Measurements from ENCODE around the gene MSI2.

MSI2 gene

DNA sequence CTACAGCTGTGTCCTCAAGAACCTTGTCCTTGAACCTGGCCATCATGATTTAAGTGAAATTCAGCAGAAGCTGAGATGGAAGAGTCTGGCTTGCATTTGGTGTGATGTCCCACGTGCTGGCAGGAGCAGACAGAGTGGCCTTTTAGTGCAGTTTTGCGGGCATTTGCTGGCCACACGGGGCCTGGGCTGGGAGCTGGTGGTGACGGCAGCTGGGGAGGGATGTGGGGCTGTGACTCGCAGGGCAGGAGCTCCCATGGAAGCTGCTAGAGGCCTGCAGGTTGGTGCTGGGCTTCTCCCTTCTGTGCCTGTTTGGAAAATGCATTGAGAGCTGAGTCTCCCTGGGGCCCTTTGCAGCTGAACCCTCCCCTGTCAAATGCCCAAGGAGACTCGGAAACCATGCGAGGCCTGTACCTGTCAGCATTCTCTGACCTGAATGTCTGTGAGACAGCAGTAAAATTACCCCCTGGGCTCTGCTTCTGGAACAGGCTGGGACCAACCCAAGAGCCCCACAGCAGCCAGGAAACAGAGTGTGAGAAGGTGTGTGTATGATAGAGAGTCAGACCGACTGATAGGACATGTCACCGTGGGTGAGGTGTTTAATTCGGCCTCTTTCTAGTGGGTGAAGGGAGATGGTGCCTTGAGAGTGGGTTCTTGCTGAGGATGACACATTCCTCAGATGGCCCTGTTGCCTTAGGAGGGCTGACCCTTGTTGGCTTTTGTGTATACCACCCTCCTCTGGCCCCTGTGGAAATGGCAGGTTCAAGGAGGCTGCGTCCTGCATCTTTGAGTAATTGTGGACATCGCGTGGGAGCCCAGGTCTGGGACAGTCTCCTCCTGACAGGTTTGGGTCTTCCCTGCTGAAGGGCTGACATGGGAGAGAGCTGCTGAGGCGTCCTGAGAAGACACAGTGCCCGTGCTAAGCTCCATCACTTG is 145.5 kb downstream of the MSI2 start:
- DNase-seq = no peak

DNA sequence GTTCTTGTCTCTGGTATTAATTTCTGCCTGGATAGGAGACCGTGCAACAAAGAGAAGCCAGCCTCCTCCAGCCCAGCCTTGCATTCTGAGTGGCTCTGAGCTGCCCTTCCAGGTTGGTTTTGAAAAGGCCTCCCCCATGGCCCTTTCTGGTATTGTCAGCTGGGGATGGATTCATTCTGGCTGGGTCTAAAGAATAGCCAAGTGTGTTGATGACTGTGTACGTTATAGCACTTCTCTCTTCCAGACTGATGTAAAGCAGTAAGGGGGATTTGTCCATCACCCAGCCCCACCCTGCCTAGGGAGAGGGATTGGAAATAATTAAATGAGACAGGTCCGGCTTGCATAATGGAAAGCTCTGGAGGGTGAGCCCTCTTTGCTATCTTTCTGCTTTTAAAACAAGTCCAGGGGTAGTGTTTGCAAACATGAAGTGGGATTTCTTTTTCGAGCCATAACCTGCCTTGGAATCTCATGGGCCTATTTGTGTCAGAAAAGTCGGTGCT is 146.4 kb downstream of the MSI2 start:
- no peak for DNase-seq

DNA sequence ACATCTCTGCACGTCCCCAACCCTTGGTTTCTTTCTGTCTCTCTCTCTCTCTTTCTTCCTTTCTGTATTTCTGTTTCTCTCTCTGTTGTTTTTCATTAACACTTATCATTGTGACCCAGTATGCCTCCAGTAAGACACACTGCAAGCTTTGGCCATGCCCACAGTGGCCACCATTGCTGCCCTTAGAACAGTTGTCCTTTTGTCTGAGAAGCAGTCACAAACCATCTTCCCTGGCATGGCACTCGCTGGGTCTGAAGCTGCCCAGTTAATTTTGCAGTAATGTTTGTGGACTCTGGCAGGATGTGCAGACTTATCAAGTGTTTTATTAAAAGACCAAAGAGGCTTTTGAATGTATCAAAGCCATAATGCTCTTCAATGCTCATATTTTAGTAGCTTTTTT is 146.9 kb downstream of the MSI2 start:
- no peak for DNase-seq

DNA sequence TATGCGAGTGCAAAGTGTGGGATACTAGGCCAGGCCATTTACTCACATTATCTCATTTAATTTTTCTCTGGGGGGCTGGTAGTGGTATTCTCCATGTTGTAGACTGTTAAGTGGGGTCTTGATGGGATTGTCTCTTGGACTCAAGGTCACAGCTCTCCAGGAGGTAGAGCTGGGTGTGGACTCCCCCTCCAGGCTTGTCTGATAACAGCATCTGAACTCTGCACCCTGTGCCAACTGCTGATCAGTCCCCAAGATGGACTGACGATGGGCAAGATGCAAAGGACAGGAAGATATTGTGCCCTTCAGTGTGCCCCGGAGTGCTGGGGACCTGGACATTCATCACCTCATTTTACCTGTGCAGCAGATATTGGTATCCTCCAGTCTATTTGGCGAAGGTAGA is 147.8 kb downstream of the MSI2 start:
- no peak for DNase-seq

DNA sequence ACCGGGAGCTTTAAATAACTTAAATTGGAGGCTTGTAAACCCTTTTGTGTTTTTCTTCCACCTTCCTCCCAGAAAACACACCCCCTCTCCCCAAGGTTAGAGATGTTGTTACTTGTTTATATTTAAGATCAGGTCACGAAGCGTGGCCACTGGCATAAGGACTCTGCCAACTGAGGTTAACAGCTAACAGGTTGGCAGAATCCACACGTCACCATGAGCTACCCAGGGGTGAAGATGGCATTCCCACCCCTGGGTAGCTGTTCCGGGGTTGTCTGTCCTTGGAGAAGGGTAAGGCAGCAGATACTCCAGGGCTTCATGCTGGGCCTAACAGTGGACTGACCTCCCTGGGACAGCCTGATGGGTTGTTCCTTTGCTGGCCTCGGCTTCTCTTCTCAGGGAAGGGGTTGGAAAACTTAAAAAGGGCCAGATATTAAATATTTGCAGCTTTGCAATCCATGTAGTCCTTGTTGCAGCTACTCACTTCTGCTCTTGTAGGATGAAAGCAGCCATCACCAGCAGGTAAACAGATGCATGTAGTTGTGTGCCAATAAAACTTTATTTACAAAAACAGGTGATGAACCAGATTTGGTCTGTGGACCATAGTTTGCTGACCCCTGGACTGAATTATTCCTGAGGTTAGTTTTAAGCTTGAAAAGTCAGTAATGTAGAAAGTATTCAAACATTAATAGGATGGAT is 148.6 kb downstream of the MSI2 start:
- no peak for DNase-seq

DNA sequence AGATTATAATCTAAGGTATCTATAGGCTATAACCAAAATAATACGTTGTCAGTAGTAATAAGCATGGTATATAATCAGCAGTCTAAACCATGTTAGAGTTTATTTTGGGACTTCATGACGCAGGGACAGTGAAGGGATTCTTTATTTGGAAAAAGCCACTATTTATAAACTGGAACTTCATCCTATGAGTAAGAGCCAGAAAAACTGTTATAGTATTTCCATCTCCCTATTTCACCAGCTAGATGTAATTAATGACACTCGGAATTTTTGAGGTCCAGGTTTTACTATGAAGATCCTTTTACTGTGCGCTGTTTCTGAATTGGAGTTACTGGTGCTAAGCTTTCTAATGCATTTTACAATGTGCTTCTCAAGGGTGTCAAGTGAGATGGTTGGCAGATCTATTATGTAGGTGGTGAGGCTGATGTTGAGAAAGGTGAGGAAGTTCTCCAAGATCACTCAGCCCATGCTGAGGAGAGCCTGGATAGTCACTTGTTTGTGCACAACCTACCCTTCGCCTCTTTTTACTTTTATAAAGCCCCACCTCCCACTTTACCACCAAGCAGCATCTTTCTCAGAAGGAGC is 149.3 kb downstream of the MSI2 start:
- no peak for DNase-seq

DNA sequence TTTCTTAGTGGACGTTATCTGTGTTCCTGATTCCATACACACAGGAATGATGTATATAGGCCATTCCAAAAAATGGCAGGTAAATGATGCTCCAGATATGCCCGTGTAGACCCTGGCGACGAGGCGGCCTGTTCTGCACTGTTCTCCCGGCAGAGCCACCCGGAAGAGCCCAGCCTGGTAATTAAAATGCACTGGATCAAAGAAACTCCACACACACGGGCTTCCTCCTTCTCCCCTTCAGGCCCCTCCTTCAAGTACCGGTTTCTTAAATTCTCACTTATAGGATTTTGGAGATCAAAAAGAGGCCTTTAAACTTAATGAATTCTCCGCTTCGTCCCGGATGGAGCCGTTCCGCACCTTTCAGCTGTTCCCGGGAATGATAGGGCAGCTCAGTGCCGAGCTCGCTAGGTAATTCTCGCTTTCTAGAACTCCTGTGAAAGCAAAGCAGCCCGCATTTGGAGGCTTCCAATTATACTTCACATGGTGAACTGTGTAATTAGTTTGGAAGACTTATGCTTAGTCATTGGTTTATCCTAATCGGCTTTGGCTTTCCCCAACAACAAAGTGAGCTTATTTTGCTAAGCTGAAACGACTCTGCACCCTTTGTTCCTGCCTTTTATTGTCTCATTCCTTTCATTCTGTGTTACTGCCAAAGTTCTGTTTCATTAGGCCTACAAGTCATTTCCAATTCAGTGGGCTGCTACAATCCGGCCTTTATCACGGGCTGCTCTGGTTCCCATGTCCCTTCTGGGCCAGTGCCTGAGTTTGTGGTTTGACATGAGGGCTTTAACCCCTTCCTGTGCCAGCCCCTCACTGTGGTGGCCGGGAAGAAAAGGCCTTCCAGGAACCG is 150.0 kb downstream of the MSI2 start:
- DNase-seq = no peak

DNA sequence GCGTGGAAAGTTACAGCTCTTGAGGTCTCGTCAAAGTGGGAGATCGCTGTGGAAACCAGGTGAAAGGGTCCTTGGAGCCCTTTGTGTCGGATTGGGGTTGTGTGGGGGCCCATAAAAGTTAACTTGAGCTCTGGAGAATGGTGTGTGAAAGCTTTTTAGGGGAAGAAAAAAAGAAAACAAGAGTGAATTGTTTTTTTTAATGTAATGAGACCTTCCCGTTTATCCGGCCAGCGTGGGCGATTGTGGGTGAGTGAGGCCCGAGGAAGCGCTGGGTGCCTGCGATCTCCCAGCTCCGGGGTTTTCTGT is 150.6 kb downstream of the MSI2 start:
- DNase-seq = no peak

DNA sequence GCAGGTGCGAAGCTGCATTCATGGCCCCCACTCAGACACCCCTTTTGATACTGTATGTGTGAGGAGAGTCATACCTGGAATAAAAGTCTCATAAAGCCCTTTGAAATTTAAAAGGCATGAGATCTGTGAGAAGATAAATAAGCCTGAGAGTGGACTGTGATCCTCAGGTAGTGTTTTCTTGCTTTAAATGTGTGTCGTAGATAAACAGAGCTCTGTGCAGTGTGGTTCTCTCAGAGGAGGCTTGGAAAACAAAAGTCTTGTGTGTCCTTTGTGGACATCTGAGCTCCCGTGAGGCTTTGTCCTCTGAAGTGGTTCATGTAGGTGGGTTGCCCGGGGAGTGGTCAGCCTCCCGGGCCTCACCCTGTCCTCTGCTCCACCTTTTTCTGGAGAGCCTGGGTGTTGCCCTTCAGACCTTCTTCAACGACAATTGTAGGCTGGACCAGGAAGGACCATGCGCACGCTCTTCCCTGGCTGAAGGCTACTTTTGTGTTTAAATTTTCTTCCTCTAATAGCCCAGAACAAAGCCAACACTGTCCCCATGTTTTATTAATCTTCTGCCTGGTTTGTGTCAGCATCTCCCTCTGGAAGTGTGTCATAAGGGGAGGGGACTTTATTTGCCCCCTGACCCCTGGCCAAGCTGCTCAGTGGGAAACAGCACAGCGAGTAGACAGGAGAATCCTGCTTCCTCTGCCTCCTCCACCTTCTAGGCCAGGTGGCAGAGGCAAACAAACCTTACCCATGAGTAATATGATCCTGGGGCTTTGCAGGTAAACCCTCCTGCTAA is 151.2 kb downstream of the MSI2 start:
- no peak for DNase-seq

DNA sequence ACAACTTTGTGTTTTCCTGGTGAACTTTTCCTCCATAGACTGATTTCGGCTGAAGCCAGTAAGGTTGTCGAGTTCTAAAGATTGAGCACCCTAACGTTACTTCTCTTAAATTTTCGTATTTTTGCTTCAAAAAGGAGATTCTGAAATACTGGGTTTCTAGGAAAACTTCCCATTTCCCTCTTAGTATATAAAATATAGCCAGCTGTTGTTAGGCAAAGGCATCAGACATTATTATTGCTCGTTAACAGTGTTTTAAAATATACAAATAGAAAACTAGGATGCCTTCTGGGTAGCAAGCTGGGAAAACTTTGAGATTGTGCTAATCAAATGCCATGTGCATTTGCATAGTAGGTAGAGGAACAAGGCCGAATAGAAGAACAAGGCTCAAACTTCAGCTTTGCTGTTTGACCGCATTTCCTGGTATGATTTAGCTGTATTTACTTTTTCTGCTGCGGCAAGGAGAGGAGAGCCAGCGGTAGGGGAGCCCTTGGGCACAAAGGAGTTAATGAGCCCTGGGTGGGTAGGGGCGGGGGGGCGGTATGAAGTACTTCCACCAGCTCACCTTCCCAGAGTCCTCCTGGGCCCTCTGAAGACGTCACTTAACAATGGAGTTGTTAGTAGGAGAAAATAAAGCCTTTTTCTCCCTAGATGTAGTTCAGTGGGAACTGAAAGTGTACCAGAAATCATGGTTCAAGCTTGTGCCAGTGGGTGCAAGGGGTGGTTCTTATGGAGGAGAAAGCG is 151.9 kb downstream of the MSI2 start:
- peak; percentile 26 for DNase-seq

DNA sequence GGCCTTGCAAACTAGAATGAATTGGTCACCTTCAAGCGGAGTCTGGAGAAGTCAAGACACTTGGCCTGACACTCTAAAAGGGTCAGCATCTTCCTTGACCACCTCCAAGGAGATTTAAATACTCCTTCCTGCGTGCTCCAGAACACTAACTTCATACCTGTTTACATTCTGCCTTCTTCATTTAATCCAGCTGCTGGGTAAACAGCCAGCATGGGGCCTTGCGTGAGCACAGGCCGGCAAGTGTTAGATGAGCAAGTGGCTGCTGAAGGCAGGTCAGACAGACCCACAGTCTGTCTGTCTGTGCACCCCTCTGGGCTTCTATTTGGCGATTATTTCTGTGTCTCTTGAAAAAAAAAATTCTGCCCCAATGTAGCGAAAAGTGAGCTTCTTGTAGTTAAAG is 153.8 kb downstream of the MSI2 start:
- DNase-seq = no peak

DNA sequence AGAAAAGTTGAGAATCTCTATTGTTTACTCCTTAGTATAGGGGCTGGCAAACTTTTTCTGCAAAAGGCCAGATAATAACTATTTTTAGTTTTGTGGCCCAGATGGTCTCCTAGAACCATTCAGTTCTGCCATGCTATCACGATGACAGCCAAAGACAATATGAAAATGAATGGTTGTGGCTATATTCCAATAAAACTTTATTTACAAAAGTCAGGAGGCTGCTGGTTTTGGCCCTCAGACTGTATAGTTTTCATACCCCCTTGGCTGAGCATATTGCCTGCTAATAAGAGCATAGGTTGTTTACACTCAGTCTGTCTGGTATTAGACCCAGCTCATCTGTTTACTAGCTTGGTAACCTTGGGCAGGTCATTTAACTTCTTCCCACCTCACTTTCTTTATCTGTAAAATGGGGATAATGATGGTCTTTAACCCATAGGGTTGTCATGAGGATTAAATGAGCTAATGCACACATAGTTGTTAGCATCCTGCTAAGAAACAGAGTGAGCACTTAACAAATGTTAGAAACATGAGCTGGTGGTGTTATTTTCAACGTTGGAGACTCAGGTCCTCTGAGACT is 156.3 kb downstream of the MSI2 start:
- DNase-seq = no peak

DNA sequence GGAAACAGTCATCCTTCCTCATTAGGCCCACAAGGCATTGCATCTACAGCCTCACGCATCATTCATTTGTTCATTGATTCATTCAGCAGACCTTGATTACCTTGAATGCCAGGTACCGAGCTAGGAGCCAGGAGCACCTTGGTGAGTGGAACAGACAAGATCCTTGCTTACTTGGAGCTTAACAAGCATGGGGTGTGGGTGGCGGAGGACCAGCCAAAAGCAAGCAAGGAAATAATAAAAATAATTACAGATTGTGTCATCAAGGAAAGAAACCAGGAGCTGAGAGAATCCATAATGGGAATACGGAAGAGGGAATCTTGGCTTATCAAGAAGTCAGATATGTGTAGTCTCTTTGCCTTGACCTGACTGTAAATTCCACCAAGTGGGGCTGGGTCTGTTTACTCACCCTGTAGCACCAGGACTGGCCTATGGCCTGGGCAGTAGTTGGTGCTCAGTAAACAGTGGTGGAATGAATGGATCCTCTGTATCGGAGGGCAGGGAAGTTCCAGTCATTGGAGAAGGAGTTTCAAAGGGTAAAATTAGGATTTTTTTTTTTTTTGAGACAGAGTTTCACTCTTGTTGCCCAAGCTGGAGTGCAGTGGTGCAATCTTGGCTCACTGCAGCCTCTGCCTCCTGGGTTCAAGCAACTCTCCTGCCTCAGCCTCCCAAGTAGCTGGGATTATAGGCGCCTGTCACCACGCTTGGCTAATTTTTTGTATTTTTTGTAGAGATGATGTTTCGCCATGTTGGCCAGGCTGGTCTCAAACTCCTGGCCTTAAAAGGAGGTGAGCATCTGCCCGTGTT is 157.7 kb downstream of the MSI2 start:
- DNase-seq = no peak

DNA sequence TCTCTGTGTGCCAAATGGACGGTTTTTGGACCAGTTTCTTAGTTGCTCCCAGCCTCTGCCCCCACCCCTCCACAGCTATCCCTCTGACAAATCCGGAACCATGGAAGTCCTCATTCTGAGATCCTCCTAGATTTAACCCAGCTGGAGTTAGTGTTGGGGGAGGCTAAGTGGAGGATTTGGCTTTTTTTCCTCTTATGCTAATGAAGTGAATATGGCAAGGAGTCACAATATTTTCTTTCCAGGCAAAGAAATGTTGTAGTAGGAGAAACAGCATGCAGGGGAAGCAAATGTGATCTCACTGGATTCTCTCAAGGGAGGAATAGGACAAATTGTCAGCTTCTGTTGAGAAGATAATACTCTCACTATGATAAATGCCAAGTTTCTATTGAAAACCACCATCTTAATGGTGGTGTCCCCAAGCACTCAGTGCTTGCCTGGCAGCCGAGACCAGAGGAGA is 159.5 kb downstream of the MSI2 start:
- no peak for DNase-seq

DNA sequence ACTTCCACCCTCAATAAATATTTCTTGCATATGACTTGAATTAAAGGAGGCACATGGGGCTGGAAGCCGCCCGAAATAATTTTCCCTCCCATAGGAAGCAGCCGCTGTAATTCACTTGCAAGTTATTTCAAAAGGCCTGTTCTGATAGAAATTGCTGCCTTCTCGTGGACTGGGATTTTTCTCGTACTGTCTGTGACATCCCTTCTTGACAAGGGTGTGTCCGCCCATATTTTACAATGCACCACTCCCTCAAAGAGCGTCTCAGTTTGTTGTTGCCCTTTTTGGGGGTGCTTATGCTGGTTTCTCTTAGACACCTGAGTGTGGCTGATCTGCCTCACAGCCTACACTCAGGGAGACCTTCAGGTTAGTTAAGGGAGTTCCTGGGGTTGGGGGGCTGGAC is 160.0 kb downstream of the MSI2 start:
- DNase-seq = no peak

DNA sequence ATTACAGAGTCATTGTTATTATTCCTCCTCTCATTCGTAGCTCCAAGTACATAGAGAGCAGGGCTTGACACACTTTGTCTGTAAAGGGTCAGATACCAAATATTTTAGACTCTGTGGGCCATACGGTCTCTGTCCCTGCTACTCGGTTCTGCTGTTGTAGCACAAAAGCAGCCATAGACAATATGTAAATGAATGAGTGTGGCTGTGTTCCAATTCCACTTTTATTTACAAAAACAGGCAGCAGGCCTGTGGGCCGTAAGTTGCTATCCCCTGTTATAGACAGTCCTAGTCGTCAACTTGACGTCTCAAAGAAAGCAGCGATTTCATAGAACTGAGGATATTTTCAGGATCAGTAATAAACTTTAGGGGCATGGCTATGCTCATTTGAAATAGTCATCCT is 161.6 kb downstream of the MSI2 start:
- DNase-seq = no peak

DNA sequence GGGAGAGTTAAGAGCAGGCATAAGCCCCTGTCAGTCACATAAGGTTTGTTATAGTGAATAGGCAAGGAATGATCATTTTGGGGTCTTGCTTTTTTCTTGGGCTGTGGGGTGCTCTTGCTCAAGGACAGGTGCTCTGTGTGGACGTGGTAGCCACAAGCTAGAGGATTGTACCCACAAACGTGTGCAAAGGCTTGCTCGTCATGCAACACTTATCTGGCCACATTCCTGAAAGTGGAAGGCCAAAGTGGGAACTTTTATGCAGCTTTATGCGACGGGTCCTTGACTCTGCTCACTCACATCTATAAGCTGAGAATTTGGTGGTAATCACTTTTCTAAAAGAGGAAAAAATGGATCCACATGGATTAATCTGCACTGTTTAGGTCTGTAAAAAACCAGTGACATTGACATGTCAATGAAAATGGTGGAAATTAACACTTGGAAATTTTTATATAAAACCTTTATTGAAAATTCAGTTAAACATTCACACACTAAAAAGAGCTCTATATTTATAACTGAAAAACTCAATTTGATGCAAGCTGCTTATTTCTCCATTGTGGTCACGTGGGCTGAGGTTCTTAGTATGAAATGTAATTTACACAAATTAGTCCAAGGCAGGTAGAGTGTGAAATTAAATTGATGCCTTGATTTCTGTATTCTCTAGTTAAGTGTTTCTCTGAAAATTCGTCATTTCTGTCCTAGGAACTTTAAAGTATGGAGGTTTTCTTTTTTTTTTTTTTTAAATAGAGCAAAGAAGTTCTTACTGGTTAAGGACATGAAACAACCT is 162.3 kb downstream of the MSI2 start:
- DNase-seq = no peak

DNA sequence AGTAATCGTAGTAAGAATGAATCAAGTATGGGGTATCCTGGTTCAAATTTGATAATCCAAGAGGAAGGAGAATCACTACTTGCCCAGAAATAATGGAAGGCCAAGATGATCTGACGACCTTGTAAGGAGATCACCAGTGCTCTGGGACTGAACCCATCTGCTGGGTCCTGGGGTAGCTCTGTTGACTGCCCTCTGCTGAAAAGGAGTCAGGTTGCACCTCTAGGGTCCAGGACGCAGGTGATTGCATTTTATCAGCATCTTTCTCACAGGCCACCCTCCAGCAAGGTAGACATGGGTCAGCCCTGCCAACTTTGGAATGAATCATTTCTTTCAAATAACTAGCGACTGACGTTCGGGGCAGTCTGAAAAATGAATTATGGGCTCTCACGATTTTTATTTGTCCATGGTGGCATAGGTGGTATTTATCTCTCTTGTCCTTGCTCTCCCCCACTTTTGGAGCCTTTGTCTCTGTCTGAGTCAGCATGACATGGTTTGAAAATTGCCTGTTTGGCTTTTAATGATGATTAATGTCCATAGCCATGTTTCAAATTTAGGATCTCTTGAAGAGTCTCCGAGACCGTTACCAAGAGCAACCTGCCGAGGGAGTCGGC is 163.7 kb downstream of the MSI2 start:
- DNase-seq = no peak

Measured in activated gamma-delta T cell treated with Interleukin-2 at 50 U/mL for 16 hours (primary cell).